NB4 (cell line): ENCODE results near the gene ZSWIM2.

ENCODE experiments used
- TF ChIP-seq, protein P1 (sequence below): IDR thresholded peaks from 2 replicates; pipeline ENCODE4 v1.6.1; 2011; ENCODE audit warnings: low read depth, low read length
- TF ChIP-seq, protein P2 (sequence below): IDR thresholded peaks from one replicate; pipeline ENCODE4 v1.5.1; 2012; ENCODE audit warnings: low read depth, low read length

DNA sequence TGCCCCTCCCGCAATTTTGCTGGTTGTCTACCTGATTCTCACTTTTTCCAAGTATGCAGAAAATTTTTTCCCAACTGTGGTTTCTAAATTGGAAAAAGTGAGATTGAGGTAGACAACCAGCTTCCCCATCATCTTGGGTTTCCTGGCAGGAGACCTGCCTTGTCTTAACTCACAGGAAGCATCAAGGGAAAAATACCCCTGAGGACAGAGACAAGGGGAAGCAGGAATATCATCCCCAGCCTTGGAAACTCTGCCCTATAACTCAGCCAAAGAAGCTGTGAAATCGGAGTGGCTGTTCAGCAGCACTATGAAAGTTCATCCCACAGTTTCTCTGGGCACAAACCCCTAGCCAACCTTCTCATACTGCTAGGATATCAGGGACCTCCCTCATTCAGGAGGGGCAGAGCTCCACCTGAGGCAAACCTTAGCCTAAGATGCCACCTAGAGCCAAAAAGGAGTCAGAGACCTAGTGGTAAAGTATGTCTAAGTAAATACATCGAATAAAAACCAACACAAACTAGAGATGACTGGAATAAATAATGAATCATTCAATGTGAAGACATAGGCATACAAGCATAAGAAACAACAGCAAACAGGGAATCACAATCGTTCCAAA lies 68.2 kb downstream of the ZSWIM2 start:
- TF ChIP-seq, protein P1, sequence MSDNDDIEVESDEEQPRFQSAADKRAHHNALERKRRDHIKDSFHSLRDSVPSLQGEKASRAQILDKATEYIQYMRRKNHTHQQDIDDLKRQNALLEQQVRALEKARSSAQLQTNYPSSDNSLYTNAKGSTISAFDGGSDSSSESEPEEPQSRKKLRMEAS = no peak
- TF ChIP-seq, protein P2, sequence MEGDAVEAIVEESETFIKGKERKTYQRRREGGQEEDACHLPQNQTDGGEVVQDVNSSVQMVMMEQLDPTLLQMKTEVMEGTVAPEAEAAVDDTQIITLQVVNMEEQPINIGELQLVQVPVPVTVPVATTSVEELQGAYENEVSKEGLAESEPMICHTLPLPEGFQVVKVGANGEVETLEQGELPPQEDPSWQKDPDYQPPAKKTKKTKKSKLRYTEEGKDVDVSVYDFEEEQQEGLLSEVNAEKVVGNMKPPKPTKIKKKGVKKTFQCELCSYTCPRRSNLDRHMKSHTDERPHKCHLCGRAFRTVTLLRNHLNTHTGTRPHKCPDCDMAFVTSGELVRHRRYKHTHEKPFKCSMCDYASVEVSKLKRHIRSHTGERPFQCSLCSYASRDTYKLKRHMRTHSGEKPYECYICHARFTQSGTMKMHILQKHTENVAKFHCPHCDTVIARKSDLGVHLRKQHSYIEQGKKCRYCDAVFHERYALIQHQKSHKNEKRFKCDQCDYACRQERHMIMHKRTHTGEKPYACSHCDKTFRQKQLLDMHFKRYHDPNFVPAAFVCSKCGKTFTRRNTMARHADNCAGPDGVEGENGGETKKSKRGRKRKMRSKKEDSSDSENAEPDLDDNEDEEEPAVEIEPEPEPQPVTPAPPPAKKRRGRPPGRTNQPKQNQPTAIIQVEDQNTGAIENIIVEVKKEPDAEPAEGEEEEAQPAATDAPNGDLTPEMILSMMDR = peak; percentile 1
